K562 (cell line): ENCODE measurements around the gene ANKRD65. TPM values are rescaled to one million over a fixed set of nuclear protein-coding genes. Genes with fewer than 3 reads are reported as not detected.

Experiments
- BDP1 ChIP-seq: IDR thresholded peaks from 3 replicates; pipeline ENCODE4 v1.6.1; 2011; ENCODE audit not compliant: insufficient read length, insufficient read depth
- CBX5 ChIP-seq: IDR thresholded peaks from 2 replicates; pipeline ENCODE4 v1.6.1; 2014; ENCODE audit warnings: low read depth, borderline replicate concordance
- EHMT2 ChIP-seq: fragments of 450-650 bp; IDR thresholded peaks from 2 replicates; pipeline ENCODE4 v1.6.1; 2018; ENCODE audit warnings: antibody characterized with exemption
- HDAC6 ChIP-seq: IDR thresholded peaks from 2 replicates; pipeline ENCODE4 v1.6.1; 2012; ENCODE audit warnings: low read depth, mild to moderate bottlenecking, control low read depth, inconsistent platforms, low read length, moderate library complexity
- HDAC8 ChIP-seq: fragments of 450-650 bp; IDR thresholded peaks from 2 replicates; pipeline ENCODE4 v1.6.1; 2016; ENCODE audit warnings: mild to moderate bottlenecking, missing genetic modification characterization, moderate library complexity, missing compliant biosample characterization
- HLTF ChIP-seq: fragments of 450-650 bp; IDR thresholded peaks from 2 replicates; pipeline ENCODE4 v1.6.1; 2016
- MIER1 ChIP-seq: fragments of 450-650 bp; IDR thresholded peaks from 2 replicates; pipeline ENCODE4 v1.6.1; 2016; ENCODE audit warnings: antibody characterized with exemption, mild to moderate bottlenecking, low read depth
- NR0B1 ChIP-seq: fragments of 450-650 bp; IDR thresholded peaks from one replicate; pipeline ENCODE4 v1.6.1; 2018; ENCODE audit warnings: mild to moderate bottlenecking, moderate library complexity; ENCODE audit not compliant: partially characterized antibody
- POLR3G ChIP-seq: IDR thresholded peaks from 2 replicates; pipeline ENCODE4 v1.6.1; 2011; ENCODE audit not compliant: insufficient read length, insufficient replicate concordance; ENCODE audit errors: extremely low read depth
- SIRT6 ChIP-seq: IDR thresholded peaks from one replicate; pipeline ENCODE4 v1.6.1; 2012; ENCODE audit warnings: low read depth, mild to moderate bottlenecking, control low read depth, inconsistent platforms, low read length, moderate library complexity
- TAF15 ChIP-seq: fragments of 200-400 bp; formaldehyde crosslinking; IDR thresholded peaks from 2 replicates; pipeline ENCODE4 v1.6.1; 2017; ENCODE audit warnings: mild to moderate bottlenecking, low read depth, low read length, moderate library complexity
- XRCC5 ChIP-seq: fragments of 200-400 bp; formaldehyde crosslinking; IDR thresholded peaks from 2 replicates; pipeline ENCODE4 v1.6.1; 2017; ENCODE audit warnings: low read depth, mild to moderate bottlenecking, low read length
- ZBTB7A ChIP-seq: IDR thresholded peaks from 2 replicates; pipeline ENCODE4 v1.6.1; 2011; ENCODE audit warnings: low read depth, mild to moderate bottlenecking, low read length, moderate library complexity, borderline replicate concordance; ENCODE audit not compliant: control insufficient read depth
- polyA plus RNA-seq, 8 experiments: library from polyadenylated mRNA; depleted of rRNA in 4 of 8; stranded (reverse) in 5 of 8; unstranded in 3 of 8; fragments of >200 nt; fragmentation: Nextera tagmentation in 2 of 8; fragmentation: Illumina TruSeq in 1 of 8; extraction: Ambion mirVana in 2 of 8; extraction: Trizol in 1 of 8; gene quantifications; 2 replicates each; pipeline versions ENCODE4 v1.2.1 to v1.2.3, GENCODE V29; 2011 to 2014; ENCODE audit warnings: inconsistent platforms in 1 of 8, missing spikeins in 1 of 8
- total RNA-seq, 7 experiments: library from RNA; depleted of rRNA in 6 of 7; stranded (reverse); fragments of >200 nt in 6 of 7; fragmentation: Illumina TruSeq in 2 of 7; extraction: Trizol in 2 of 7; gene quantifications; 2 replicates each; pipeline versions ENCODE4 v1.2.1 to v1.2.3, GENCODE V29; 2011 to 2021; ENCODE audit warnings: low replicate concordance in 1 of 7
- TF ChIP-seq, protein P1 (sequence below), 3 experiments: fragments of 200-800 bp in 1 of 3; fragments of 250-450 bp in 1 of 3; fragments of 450-650 bp in 1 of 3; sonication (Bioruptor Pico) in 1 of 3; sonication (Bioruptor generic) in 1 of 3; formaldehyde crosslinking in 1 of 3; IDR thresholded peaks; 2 replicates each; pipeline versions ENCODE4 v1.6.1 to v1.8.0; 2016 to 2022; ENCODE audit warnings: mild to moderate bottlenecking in 2 of 3, missing genetic modification characterization in 2 of 3, missing compliant biosample characterization in 1 of 3, moderate library complexity in 1 of 3
- TF ChIP-seq, protein P2 (sequence below): fragments of 250-450 bp; sonication (Bioruptor Pico); IDR thresholded peaks from 2 replicates; pipeline ENCODE4 v1.6.1; 2021; ENCODE audit warnings: mild to moderate bottlenecking
- TF ChIP-seq, protein P3 (sequence below): fragments of 250-450 bp; sonication (Bioruptor Pico); IDR thresholded peaks from 2 replicates; pipeline ENCODE4 v1.8.0; 2021; ENCODE audit warnings: moderate library complexity, mild to moderate bottlenecking, inconsistent platforms
- TF ChIP-seq, protein P4 (sequence below), 3 experiments: IDR thresholded peaks in 2 of 3; conservative IDR thresholded peaks in 1 of 3; 2 replicates each; pipeline ENCODE4 v1.5.1; 2011 to 2012; ENCODE audit warnings: low read length in 3 of 3, mild to moderate bottlenecking in 3 of 3, control low read depth in 2 of 3, improper control_type of control experiment in 1 of 3, inconsistent platforms in 1 of 3, low read depth in 1 of 3, mixed read lengths in 1 of 3, moderate library complexity in 1 of 3; ENCODE audit not compliant: insufficient read depth in 2 of 3

ANKRD65 gene
- total and polyA plus RNA-seq, 9 of the 15 experiments (the other 6 are each of a cell fraction or from before 2014, with no cell fraction given): not detected

DNA sequence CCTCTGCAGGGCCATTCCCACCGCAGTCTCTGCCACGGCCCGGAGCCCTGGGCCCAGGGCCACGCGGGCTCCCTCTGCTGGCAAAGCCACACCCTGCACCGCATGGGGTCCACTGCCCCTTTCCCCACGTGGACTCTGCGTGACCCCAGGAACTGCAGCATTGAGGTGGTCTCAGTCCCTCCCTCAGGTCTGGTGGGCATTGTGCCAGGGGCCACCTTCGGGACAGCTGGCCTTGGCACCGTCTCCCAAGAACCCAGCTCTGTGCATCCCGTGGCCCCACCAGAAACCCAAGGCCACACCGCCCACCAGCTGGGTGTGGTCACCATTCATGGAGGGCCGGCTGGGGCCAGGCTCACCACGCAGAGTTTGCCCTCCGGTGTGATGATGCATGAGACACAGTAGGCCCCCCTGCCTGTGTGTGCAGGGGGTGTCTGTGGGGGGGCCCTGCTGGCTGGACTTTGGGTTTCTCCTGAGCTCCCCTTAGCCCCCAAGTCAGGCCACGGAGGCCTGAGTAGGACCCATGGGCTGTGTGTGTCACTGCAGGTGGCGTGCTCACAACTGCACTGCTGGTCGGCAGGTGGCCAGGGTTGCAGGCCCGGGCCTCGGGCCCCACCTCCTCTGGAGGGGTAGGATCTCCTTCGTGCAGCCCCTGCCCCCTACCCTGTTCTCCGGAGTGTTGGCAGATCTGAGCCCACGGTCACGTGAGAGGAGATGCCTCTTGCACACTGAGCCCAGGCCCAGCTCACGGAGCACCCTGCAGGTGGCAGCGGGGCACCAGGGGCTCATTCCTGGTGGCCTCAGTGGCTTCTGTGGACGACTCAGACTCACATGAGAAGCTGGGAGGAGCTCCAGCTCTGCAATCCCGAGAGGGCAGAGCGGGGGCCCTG is 20.2 kb upstream of the ANKRD65 start (continued):
- TF ChIP-seq, protein P1, sequence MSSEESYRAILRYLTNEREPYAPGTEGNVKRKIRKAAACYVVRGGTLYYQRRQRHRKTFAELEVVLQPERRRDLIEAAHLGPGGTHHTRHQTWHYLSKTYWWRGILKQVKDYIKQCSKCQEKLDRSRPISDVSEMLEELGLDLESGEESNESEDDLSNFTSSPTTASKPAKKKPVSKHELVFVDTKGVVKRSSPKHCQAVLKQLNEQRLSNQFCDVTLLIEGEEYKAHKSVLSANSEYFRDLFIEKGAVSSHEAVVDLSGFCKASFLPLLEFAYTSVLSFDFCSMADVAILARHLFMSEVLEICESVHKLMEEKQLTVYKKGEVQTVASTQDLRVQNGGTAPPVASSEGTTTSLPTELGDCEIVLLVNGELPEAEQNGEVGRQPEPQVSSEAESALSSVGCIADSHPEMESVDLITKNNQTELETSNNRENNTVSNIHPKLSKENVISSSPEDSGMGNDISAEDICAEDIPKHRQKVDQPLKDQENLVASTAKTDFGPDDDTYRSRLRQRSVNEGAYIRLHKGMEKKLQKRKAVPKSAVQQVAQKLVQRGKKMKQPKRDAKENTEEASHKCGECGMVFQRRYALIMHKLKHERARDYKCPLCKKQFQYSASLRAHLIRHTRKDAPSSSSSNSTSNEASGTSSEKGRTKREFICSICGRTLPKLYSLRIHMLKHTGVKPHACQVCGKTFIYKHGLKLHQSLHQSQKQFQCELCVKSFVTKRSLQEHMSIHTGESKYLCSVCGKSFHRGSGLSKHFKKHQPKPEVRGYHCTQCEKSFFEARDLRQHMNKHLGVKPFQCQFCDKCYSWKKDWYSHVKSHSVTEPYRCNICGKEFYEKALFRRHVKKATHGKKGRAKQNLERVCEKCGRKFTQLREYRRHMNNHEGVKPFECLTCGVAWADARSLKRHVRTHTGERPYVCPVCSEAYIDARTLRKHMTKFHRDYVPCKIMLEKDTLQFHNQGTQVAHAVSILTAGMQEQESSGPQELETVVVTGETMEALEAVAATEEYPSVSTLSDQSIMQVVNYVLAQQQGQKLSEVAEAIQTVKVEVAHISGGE (CRISPR knock-in tag; IDR thresholded peaks at IDR 0.05): no peak
- TF ChIP-seq HDAC8 (tag) (no peak), MIER1 (no peak), XRCC5 (peak; percentile 84; the same call in 1 of the 2 replicates), SIRT6 (no peak), HLTF (peak; percentile 75; the same call in 1 of the 2 replicates), HDAC6 (no peak), NR0B1 (no peak), CBX5 (no peak), ZBTB7A (peak; percentile 97), EHMT2 (no peak), POLR3G (no peak), TAF15 (no peak), BDP1 (no peak)
- TF ChIP-seq, protein P2, sequence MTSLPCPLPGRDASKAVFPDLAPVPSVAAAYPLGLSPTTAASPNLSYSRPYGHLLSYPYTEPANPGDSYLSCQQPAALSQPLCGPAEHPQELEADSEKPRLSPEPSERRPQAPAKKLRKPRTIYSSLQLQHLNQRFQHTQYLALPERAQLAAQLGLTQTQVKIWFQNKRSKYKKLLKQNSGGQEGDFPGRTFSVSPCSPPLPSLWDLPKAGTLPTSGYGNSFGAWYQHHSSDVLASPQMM (CRISPR knock-in tag): no peak
- TF ChIP-seq, protein P3, sequence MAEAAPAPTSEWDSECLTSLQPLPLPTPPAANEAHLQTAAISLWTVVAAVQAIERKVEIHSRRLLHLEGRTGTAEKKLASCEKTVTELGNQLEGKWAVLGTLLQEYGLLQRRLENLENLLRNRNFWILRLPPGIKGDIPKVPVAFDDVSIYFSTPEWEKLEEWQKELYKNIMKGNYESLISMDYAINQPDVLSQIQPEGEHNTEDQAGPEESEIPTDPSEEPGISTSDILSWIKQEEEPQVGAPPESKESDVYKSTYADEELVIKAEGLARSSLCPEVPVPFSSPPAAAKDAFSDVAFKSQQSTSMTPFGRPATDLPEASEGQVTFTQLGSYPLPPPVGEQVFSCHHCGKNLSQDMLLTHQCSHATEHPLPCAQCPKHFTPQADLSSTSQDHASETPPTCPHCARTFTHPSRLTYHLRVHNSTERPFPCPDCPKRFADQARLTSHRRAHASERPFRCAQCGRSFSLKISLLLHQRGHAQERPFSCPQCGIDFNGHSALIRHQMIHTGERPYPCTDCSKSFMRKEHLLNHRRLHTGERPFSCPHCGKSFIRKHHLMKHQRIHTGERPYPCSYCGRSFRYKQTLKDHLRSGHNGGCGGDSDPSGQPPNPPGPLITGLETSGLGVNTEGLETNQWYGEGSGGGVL (CRISPR knock-in tag): no peak
- TF ChIP-seq, protein P4, sequence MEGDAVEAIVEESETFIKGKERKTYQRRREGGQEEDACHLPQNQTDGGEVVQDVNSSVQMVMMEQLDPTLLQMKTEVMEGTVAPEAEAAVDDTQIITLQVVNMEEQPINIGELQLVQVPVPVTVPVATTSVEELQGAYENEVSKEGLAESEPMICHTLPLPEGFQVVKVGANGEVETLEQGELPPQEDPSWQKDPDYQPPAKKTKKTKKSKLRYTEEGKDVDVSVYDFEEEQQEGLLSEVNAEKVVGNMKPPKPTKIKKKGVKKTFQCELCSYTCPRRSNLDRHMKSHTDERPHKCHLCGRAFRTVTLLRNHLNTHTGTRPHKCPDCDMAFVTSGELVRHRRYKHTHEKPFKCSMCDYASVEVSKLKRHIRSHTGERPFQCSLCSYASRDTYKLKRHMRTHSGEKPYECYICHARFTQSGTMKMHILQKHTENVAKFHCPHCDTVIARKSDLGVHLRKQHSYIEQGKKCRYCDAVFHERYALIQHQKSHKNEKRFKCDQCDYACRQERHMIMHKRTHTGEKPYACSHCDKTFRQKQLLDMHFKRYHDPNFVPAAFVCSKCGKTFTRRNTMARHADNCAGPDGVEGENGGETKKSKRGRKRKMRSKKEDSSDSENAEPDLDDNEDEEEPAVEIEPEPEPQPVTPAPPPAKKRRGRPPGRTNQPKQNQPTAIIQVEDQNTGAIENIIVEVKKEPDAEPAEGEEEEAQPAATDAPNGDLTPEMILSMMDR (IDR thresholded peaks at IDR 0.05 in 2 of 3, conservative IDR thresholded peaks at IDR 0.05 in 1 of 3; ENCODE audit: insufficient read depth in 2 of 3, low read depth in 1 of 3, low read length in 3 of 3): peak; percentile 93 to 99 (median 96)
